ENCODE data around the gene NAP1L5.

NAP1L5 gene

DNA sequence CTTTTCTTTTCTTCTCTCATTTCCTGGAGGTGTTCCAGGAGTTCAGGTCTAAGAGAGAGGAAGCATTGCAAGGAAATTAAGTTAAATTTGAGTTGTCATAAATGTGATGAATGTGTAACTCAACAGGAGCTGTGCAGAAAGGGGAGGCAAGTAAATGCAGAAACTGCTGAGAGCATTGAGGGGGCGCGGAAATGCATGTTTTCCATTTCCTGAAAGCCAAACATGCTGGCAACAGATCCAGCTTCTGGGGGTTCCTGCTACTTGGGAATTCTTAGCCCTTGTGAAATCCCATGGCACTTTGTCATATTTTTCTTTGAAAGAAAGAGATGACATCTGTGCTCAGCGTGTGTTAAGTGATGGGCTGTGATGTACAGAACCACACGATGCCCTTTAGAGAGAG lies 33.8 kb upstream of the NAP1L5 start:
- DNase-seq (ENCODE audit: low read depth) = peak; percentile 44
- no peak overlapping the region for H3K4me3 ChIP-seq (ENCODE audit: low read length)
- TF ChIP-seq, protein P1, sequence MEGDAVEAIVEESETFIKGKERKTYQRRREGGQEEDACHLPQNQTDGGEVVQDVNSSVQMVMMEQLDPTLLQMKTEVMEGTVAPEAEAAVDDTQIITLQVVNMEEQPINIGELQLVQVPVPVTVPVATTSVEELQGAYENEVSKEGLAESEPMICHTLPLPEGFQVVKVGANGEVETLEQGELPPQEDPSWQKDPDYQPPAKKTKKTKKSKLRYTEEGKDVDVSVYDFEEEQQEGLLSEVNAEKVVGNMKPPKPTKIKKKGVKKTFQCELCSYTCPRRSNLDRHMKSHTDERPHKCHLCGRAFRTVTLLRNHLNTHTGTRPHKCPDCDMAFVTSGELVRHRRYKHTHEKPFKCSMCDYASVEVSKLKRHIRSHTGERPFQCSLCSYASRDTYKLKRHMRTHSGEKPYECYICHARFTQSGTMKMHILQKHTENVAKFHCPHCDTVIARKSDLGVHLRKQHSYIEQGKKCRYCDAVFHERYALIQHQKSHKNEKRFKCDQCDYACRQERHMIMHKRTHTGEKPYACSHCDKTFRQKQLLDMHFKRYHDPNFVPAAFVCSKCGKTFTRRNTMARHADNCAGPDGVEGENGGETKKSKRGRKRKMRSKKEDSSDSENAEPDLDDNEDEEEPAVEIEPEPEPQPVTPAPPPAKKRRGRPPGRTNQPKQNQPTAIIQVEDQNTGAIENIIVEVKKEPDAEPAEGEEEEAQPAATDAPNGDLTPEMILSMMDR (conservative IDR thresholded peaks at IDR 0.05; ENCODE audit: low read length) = no peak

DNA sequence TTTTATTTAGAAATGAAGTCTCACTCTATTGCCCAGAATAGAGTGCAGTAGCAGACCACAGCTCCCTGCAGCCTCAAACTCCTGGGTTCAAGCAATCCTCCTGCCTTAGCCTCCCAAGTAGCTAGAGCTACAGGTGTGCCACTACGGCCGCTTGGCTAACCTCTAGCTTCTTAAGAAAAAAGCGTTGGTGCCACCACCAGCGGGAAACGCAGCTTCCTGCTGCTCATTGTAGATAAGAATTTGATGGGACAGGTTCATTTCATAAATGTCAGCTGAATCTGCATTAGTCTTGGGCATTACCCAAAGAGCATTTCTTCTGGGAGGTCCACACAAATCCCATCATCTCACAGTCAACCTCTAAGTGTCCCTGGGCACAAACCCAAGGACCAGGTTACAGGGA lies 33.2 kb upstream of the NAP1L5 start:
- no peak for DNase-seq (ENCODE audit: low read depth)
- H3K4me3 ChIP-seq (ENCODE audit: low read length) = no peak overlapping the region
- TF ChIP-seq, protein P1 (conservative IDR thresholded peaks at IDR 0.05; ENCODE audit: low read length) = no peak

DNA sequence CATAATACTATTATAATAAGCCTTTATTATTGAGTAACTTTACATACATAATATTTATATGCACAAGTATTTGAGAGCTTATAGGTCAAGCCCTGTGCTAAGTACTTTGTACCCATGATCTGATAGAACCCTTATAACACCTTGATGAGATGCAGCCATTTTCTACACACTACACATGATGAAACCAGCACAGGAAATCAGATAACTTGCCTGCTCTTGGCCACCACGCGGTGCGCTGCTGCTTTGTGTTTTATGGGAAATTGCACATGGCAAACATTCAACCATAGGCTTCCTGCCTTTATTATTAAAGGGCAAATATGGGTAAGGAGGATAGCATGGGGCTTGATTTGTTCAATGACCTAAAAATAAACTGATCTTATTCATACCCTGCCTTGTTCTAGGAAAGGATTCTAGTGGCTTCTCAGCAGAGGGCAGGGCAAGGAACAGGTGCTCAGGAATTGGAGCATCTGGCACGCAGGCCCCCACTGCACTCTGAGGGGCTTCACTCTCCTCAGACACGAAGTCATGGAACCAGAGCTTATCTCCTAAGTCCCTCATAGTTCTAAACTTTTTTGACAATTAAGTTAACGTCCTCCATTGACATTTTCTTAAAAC lies 31.6 kb upstream of the NAP1L5 start:
- no peak overlapping the region for H3K4me3 ChIP-seq (ENCODE audit: low read length)
- DNase-seq (ENCODE audit: low read depth) = no peak
- TF ChIP-seq, protein P1 (conservative IDR thresholded peaks at IDR 0.05; ENCODE audit: low read length) = no peak

DNA sequence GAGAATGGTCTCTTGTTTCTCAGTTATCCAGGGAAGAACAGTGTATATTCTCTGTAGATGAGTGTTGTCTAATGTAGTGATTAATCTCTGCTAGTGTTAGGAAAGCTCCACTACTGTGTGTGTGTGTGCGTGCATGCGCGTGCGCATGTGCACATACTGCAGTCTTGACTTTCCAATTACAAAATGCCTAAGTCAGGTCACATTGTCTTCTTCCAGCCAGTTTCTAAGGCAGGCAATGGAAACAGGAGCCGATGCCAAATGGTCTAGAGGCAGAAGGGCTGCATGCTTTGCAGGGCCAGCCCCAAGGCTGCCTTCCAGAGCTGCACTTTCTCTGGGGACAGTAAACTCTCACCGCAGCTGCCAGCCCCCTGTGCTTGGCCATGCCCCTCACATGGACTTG lies 30.5 kb upstream of the NAP1L5 start:
- DNase-seq (ENCODE audit: low read depth) = no peak
- H3K4me3 ChIP-seq (ENCODE audit: low read length) = no peak overlapping the region
- TF ChIP-seq, protein P1 (conservative IDR thresholded peaks at IDR 0.05; ENCODE audit: low read length) = no peak

DNA sequence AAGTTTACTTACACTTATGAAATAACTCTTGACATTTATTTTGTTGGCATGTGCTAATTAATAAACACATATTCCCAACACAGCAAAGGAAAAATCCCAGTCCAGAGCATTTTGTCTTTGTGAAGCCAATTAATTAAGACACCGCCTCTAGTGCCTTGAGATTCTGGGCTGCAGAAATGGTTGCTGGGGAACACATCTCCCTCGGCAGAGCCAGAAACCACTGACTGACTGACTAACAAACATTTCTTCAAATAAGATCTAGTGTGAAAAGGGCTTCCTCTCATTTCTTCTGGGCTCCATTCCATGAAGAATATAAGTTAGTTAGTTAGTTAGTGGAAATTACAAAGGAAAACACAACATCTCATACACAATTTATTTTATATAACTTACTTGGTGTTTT lies 28.4 kb upstream of the NAP1L5 start:
- TF ChIP-seq, protein P1 (conservative IDR thresholded peaks at IDR 0.05; ENCODE audit: low read length) = no peak
- no peak for DNase-seq (ENCODE audit: low read depth)
- H3K4me3 ChIP-seq (ENCODE audit: low read length) = no peak overlapping the region

DNA sequence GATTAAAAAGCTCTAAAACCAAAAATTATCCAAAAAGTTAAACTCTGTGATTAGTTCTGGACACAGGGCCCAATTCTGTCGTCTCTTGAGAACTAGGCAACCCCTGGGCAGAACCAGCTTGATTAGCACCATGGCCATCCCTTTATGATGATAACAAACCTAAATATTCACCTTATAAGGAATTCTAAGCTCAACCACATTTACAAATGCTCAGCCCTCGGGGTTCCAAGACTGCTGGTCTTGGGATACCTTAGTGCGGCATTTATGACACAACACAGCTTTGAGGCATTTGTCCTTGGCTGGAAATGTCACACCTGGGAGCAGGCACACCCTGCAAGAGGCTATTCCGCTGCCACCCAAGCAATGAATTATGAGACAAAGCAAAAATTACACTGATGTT lies 27.5 kb upstream of the NAP1L5 start:
- TF ChIP-seq, protein P1 (conservative IDR thresholded peaks at IDR 0.05; ENCODE audit: low read length) = no peak
- DNase-seq (ENCODE audit: low read depth) = no peak
- no peak overlapping the region for H3K4me3 ChIP-seq (ENCODE audit: low read length)

DNA sequence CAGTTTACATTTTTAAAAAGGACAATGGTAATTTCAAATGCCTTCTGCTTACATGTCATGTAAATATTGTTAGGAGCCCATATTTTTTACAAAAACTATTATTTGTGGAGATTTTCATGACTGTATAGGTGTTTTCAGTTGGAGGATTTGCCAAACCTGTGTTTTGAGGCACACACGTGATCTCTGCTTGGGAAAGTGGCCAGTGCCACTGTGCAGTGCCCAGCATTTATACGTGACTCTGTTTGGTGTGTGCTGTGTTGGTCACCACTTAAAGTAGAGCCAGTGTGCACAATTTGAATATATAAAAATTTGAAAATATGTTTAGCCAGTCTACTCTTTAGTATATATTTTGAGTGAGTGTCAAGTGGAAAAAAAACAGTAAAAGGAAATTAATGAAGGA lies 26.8 kb upstream of the NAP1L5 start:
- DNase-seq (ENCODE audit: low read depth) = no peak
- TF ChIP-seq, protein P1 (conservative IDR thresholded peaks at IDR 0.05; ENCODE audit: low read length) = no peak

More for the DNA sequence above, 26.8 kb upstream of the NAP1L5 start:
- no peak overlapping the region for H3K4me3 ChIP-seq (ENCODE audit: low read length)
